ENCODE data around the gene MYO18B. TPM values are rescaled to one million over a fixed set of nuclear protein-coding genes. Genes with fewer than 3 reads are reported as not detected.

MYO18B gene
- total RNA-seq, 2 experiments from 2014 or later: 1.6 to 2.0 TPM

DNA sequence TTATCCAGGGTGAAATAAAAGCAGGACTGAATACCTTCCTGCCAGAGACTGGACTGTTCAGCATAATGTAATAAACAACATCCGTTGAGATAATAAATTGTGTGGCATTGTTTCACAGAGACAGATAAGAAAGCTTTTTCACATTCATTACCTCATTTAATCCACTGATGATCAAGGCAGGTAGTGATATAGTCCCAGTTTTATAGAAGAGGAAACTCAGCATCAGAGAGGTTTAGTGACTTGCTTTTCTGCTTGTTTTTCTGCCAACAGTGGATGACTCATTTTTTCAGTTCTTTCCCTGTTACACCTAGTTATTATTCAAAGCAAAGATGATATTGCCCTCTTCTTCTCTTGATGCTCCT, 4.0 kb downstream of the MYO18B start:
- POLR2A ChIA-PET: interaction anchor here (1.3 to 1.5 kb wide), 3 partner anchors 9 to 36 kb away, joined by 4 to 8 read pairs (median 7); no protein-coding TSS in a partner anchor
- CTCF ChIA-PET: interaction anchor here (0.6 kb wide), 1 partner anchor 47 kb away, joined by 3 read pairs; no protein-coding TSS in a partner anchor
- no peak overlapping the region for H3K4me3 Mint-ChIP-seq

DNA sequence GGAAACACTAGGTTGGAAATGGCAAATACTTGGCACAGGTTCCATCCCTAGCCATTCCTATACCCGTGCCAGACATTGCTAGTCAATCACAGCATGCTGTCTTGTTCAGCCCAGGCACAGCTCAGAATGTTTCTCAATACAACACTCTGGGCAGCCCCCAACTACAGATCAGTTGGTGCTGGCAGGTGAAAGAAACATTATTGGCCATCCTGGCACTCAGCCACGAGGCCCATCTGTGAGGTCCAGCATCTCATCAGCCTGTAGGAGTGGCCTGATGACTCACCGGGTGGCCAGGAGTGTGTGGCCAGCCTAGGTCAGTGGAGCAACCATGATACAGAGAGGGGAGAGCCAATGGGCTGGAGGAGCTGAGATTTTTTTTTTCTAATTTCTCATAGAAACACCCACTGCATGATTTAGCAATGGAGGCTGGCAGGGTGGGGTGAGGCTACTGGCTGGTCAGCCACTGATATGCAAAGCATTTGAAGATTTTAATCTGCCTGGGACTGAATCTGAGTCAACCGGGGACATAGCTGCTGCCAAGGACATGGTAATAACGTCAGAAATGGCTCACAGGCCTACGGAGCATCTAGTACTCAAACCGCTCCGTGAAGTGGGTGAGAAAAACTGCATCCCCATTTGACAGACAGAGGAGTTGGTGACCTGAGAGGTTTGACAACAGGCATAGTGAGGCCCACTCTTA, 5.4 kb downstream of the MYO18B start:
- CTCF ChIA-PET: interaction anchor here (1.4 kb wide), 1 partner anchor 11 kb away, joined by 4 read pairs; no protein-coding TSS in a partner anchor
- no peak for DNase-seq
- Mint-ChIP-seq H3K27me3 (no peaks in the 10 kb centered on the region), H3K36me3 (ENCODE audit: low read depth) (peaks cover 44% of the 10 kb centered on the region), H3K27ac (peak overlapping the region; percentile 100), H3K4me3 (no peak overlapping the region), H3K4me1 (peaks cover 81% of the 10 kb centered on the region), H3K9me3 (peaks cover 4% of the 10 kb centered on the region)
- POLR2A ChIA-PET: interaction anchor here (1.4 to 3.6 kb wide), 2 partner anchors 10 to 11 kb away, joined by 7 to 49 read pairs; no protein-coding TSS in a partner anchor

More for the DNA sequence above, 4.0 kb downstream of the MYO18B start:
- Mint-ChIP-seq H3K27ac (peak overlapping the region; percentile 78), H3K4me1 (peaks cover 71% of the 10 kb centered on the region), H3K27me3 (no peaks in the 10 kb centered on the region), H3K36me3 (ENCODE audit: low read depth) (peaks cover 50% of the 10 kb centered on the region), H3K9me3 (peaks cover 4% of the 10 kb centered on the region)
- DNase-seq: no peak

DNA sequence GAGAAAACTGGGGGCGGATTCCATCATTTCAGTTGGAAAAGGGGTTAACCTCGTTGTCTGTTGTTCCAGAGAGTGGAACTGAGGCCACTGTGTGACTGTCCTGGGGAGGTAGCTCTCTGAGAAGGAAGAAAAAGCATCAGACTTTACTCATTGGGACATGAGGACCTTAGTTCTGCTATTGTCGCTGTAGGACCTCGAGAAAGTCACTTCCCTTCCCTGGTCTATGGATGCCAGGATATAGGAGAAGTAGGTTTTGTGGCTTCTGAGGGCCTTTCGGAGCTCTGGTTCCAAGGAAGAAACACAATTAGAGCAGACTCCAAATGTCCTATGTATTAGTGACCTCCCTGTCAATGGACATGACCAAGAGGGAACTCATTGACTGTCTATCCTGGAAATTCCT, 6.2 kb downstream of the MYO18B start:
- H3K27ac Mint-ChIP-seq: peak overlapping the region; percentile 100
- no peaks in the 10 kb centered on the region for H3K27me3 Mint-ChIP-seq
- peaks cover 74% of the 10 kb centered on the region for H3K4me1 Mint-ChIP-seq
- no peak overlapping the region for H3K4me3 Mint-ChIP-seq
- DNase-seq: no peak
- ChIA-PET CTCF (interaction anchor here (1.4 kb wide), 1 partner anchor 11 kb away, joined by 4 read pairs; no protein-coding TSS in a partner anchor), POLR2A (interaction anchor here (2.3 to 3.6 kb wide), 3 partner anchors 12 to 38 kb away, joined by 10 to 49 read pairs (median 11); no protein-coding TSS in a partner anchor)
- H3K9me3 Mint-ChIP-seq: peaks cover 4% of the 10 kb centered on the region
- H3K36me3 Mint-ChIP-seq (ENCODE audit: low read depth): peaks cover 40% of the 10 kb centered on the region

- peaks cover 74% of the 10 kb centered on the region for H3K4me1 Mint-ChIP-seq
- H3K9me3 Mint-ChIP-seq: peaks cover 6% of the 10 kb centered on the region
- no peaks in the 10 kb centered on the region for H3K27me3 Mint-ChIP-seq
- ChIA-PET POLR2A (interaction anchor here (0.9 to 3.6 kb wide), 9 partner anchors 8 to 184 kb away, joined by 3 to 49 read pairs (median 7); partner anchors contain the start of gene GRK3), CTCF (interaction anchor here (1.4 to 2.4 kb wide), 2 partner anchors 12 kb away, joined by 4 to 23 read pairs; no protein-coding TSS in a partner anchor)
- no peak for DNase-seq
- H3K27ac Mint-ChIP-seq: peak overlapping the region; percentile 100
- peak overlapping the region; percentile 73 for H3K4me3 Mint-ChIP-seq
- peaks cover 41% of the 10 kb centered on the region for H3K36me3 Mint-ChIP-seq (ENCODE audit: low read depth)
Observed at GRCh38 chr22:25748704-25749103, 6.7 kb downstream of the MYO18B start.

DNA sequence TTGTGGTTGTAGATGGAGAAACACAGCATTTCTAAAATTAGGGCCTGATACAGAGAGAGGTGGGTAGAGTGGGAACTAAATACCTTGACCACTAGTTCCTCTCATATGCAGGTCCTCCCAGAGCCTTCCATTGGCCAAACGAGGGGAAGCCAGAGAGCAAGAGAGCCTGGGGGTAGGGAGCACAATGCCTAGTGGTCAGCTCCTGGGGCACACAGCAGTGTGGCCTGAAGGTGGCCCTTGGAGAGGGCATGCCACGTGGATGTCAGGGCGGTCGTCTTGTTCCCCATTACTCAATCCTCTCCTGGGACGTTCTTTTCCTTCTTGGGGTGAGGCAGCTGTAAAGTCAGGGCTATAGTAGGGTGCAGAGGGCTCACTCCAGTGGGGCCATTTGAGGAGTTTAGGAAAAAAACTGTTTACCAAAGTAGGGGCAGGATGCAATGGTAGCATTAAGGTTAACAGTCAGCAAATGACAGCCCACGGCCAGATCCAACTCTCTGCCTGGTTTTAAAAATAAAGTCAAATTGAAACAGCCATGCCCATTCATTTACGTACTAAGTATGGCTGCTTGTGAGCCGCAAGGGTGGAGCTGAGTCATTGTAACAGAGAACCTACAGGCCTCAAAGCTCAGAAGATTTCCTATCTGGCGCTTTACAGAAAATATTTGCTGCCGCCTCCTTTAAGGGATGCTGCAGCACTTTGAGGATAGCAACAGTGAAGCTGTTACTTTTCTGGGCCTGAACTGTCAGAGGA, 7.6 kb downstream of the MYO18B start:
- CTCF ChIA-PET: interaction anchor here (1.1 to 2.4 kb wide), 5 partner anchors 13 to 40 kb away, joined by 5 to 23 read pairs (median 9); no protein-coding TSS in a partner anchor
- peaks cover 40% of the 10 kb centered on the region for H3K36me3 Mint-ChIP-seq (ENCODE audit: low read depth)
- H3K4me3 Mint-ChIP-seq: peak overlapping the region; percentile 73
- H3K27ac Mint-ChIP-seq: peak overlapping the region; percentile 100
- no peaks in the 10 kb centered on the region for H3K27me3 Mint-ChIP-seq
- peak; percentile 76 for DNase-seq
- POLR2A ChIA-PET: interaction anchor here (0.5 to 3.6 kb wide), 19 partner anchors 9 to 302 kb away, joined by 3 to 49 read pairs (median 7); partner anchors contain the start of gene GRK3
- H3K9me3 Mint-ChIP-seq: peaks cover 6% of the 10 kb centered on the region
- peaks cover 74% of the 10 kb centered on the region for H3K4me1 Mint-ChIP-seq

GRCh38 chr22:25750569-25751173, 8.7 kb downstream of the MYO18B start:
- H3K36me3 Mint-ChIP-seq (ENCODE audit: low read depth): peaks cover 36% of the 10 kb centered on the region
- H3K27me3 Mint-ChIP-seq: no peaks in the 10 kb centered on the region
- peaks cover 6% of the 10 kb centered on the region for H3K9me3 Mint-ChIP-seq
- no peak for DNase-seq
- H3K4me1 Mint-ChIP-seq: peaks cover 69% of the 10 kb centered on the region
- CTCF ChIA-PET: interaction anchor here (0.5 to 2.4 kb wide), 6 partner anchors 12 to 304 kb away, joined by 3 to 23 read pairs (median 7); no protein-coding TSS in a partner anchor
- H3K27ac Mint-ChIP-seq: peak overlapping the region; percentile 100
- POLR2A ChIA-PET: interaction anchor here (0.6 to 3.6 kb wide), 15 partner anchors 10 to 183 kb away, joined by 3 to 49 read pairs (median 7); no protein-coding TSS in a partner anchor
- peak overlapping the region; percentile 73 for H3K4me3 Mint-ChIP-seq

DNA sequence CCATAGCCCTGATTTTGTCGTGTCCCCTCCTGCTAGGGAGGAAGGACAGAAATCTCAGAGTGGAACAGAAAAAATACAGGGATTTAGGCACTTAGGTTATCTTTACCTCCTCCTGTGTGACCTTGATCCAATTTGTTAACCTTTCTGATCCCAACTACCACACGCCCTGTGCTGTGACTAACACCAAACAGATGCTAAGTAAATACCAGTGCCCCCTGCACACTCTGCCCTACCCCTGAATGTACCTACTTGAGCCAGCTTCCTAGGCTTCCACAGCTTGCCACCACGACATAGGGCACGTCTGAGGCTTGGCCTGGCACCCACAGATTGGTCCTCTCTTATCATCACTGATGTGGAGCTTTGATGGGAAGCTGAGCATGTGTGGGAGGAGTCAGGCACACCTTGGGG, 9.2 kb downstream of the MYO18B start:
- peaks cover 64% of the 10 kb centered on the region for H3K4me1 Mint-ChIP-seq
- DNase-seq: no peak
- peak overlapping the region; percentile 8 for H3K4me3 Mint-ChIP-seq
- peaks cover 6% of the 10 kb centered on the region for H3K9me3 Mint-ChIP-seq
- H3K27ac Mint-ChIP-seq: peak overlapping the region; percentile 100
- peaks cover 36% of the 10 kb centered on the region for H3K36me3 Mint-ChIP-seq (ENCODE audit: low read depth)
- POLR2A ChIA-PET: interaction anchor here (1.6 to 3.6 kb wide), 6 partner anchors 13 to 49 kb away, joined by 4 to 49 read pairs (median 8); no protein-coding TSS in a partner anchor
- CTCF ChIA-PET: interaction anchor here (0.5 to 2.4 kb wide), 4 partner anchors 11 to 305 kb away, joined by 3 to 23 read pairs (median 7); no protein-coding TSS in a partner anchor
- H3K27me3 Mint-ChIP-seq: no peaks in the 10 kb centered on the region

DNA sequence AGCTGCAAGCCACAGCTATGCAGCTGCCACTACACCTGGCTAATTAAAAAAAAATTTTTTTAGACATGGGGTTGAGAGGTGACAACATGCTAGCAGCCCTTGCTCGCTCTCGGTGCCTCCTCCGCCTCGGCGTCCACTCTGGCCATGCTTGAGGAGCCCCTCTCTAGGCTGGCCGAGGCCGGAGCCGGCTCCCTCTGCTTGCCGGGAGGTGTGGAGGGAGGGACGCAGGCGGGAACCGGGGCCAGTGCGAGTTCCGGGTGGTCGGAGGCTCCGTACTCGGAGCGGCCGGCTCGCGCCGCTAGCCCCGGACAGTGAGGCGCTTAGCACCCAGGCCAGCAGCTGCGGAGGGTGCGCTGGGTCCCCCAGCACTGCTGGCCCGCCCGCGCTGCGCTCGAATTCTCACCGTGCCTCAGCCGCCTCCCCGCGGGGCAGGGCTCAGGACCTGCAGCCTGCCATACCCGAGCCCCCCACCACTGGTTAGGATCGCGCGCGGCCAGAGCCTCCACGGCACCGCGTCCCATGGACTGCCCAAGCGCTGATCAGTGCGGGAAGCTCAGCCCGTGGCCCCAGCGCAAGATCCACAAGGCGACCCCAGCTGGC, 10.7 kb downstream of the MYO18B start:
- peaks cover 3% of the 10 kb centered on the region for H3K9me3 Mint-ChIP-seq
- H3K36me3 Mint-ChIP-seq (ENCODE audit: low read depth): peaks cover 31% of the 10 kb centered on the region
- no peaks in the 10 kb centered on the region for H3K27me3 Mint-ChIP-seq
- POLR2A ChIA-PET: no interaction called here
- CTCF ChIA-PET: interaction anchor here (1.6 kb wide), 1 partner anchor 10 kb away, joined by 4 read pairs; no protein-coding TSS in a partner anchor
- no peak overlapping the region for H3K27ac Mint-ChIP-seq
- peaks cover 55% of the 10 kb centered on the region for H3K4me1 Mint-ChIP-seq
- H3K4me3 Mint-ChIP-seq: no peak overlapping the region
- no peak for DNase-seq

GRCh38 chr22:25753252-25753651, 11.3 kb downstream of the MYO18B start:
- no peak overlapping the region for H3K4me3 Mint-ChIP-seq
- peaks cover 52% of the 10 kb centered on the region for H3K4me1 Mint-ChIP-seq

GRCh38 chr22:25754527-25755202, 12.7 kb downstream of the MYO18B start:
- POLR2A ChIA-PET: no interaction called here
- Mint-ChIP-seq H3K36me3 (ENCODE audit: low read depth) (peaks cover 16% of the 10 kb centered on the region), H3K27ac (no peak overlapping the region), H3K9me3 (peaks cover 3% of the 10 kb centered on the region), H3K4me3 (no peak overlapping the region), H3K27me3 (peaks cover 2% of the 10 kb centered on the region), H3K4me1 (peaks cover 41% of the 10 kb centered on the region)
- no peak for DNase-seq
- CTCF ChIA-PET: interaction anchor here (0.9 to 1.6 kb wide), 2 partner anchors 8 to 20 kb away, joined by 3 to 4 read pairs; no protein-coding TSS in a partner anchor

More at GRCh38 chr22:25753252-25753651, 11.3 kb downstream of the MYO18B start:
- POLR2A ChIA-PET: no interaction called here
- no peak for DNase-seq
- peaks cover 29% of the 10 kb centered on the region for H3K36me3 Mint-ChIP-seq (ENCODE audit: low read depth)
- H3K27me3 Mint-ChIP-seq: no peaks in the 10 kb centered on the region
- no peak overlapping the region for H3K27ac Mint-ChIP-seq
- CTCF ChIA-PET: interaction anchor here (1.6 kb wide), 1 partner anchor 10 kb away, joined by 4 read pairs; no protein-coding TSS in a partner anchor
- peaks cover 3% of the 10 kb centered on the region for H3K9me3 Mint-ChIP-seq

DNA sequence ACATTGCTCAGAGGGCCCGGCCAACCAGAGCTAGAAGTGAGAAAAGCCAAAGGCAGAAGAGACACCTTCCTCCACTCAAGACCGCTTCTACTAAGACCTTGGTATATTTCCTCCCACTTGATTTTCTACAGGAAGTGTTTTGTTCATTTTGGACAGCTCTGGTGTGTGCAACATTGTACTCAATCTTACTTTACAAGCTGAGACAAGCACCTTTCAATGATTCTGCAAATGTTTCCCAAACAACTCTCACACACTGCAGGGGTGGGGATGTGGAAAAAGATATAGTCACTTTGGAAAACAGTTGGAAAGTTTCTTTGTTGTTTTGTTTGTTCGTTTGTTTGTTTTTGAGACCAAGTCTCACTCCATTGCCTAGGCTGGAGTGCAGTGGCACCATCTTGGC, 15.7 kb downstream of the MYO18B start:
- DNase-seq: no peak
- CTCF ChIA-PET: no interaction called here
- POLR2A ChIA-PET: interaction anchor here (1.0 kb wide), 1 partner anchor 28 kb away, joined by 3 read pairs; no protein-coding TSS in a partner anchor
- Mint-ChIP-seq H3K36me3 (ENCODE audit: low read depth) (peaks cover 7% of the 10 kb centered on the region), H3K27me3 (peaks cover 2% of the 10 kb centered on the region), H3K27ac (no peak overlapping the region), H3K4me1 (peaks cover 31% of the 10 kb centered on the region), H3K4me3 (no peak overlapping the region), H3K9me3 (peaks cover 4% of the 10 kb centered on the region)

Data from activated CD4-positive, alpha-beta memory T cell treated with anti-CD3 and anti-CD28 coated beads, Interleukin-2, amount 10 ng/mL, durations not matched to agents 7 days and 5 days (primary cell).